Endothelial cell of umbilical vein (primary cell): Measurements from ENCODE around the gene SLC2A1. TPM values are rescaled to one million over a fixed set of nuclear protein-coding genes. Genes with fewer than 3 reads are reported as not detected.

Experiments used
- BruUV-seq: library from RNA; stranded (reverse); fragments of 400-500 nt; replicated peaks from 2 replicates; lab custom pipeline; 2021; lab: Mats Ljungman, UMichigan
- CTCF ChIA-PET: fragments of 300-600, 350-600 bp; sonication (Branson Sonifier 250); formaldehyde crosslinking; loops from one replicate; lab custom pipeline; 2021; ENCODE audit warnings: antibody characterized with exemption, inconsistent platforms; lab: Charles Lee
- POLR2A ChIA-PET: fragments of 300-600, 350-600 bp; sonication (Branson Sonifier 250); formaldehyde crosslinking; loops from one replicate; lab custom pipeline; 2021; ENCODE audit warnings: antibody characterized with exemption, inconsistent platforms; lab: Charles Lee
- DNase-seq: peaks from one replicate; pipeline ENCODE4 v3.0.0-alpha.2; 2011; ENCODE audit warnings: low read depth, low spot score
- FAIRE-seq: peaks from 2 replicates; lab custom pipeline; 2011; peaks lifted over from hg19 to GRCh38; lab: Jason Lieb, UNC
- H2AFZ ChIP-seq: 2 replicates; pipeline ENCODE4 v1.6.0; 2012; ENCODE audit warnings: low read depth, low read length, control low read depth, inconsistent platforms
- H3K27ac ChIP-seq: 2 replicates; pipeline ENCODE4 v1.5.1; 2011; ENCODE audit warnings: low read depth, mild to moderate bottlenecking, control low read depth, low read length, moderate library complexity; ENCODE audit not compliant: insufficient read depth
- H3K27me3 ChIP-seq, 2 experiments: 2 replicates each; pipeline versions ENCODE4 v1.6.0 to v1.6.1; 2011; ENCODE audit warnings: low read length in 2 of 2, mixed read lengths in 1 of 2; ENCODE audit not compliant: control insufficient read depth in 2 of 2, insufficient read depth in 2 of 2
- H3K36me3 ChIP-seq, 2 experiments: 2 replicates in 1 of 2; 3 replicates in 1 of 2; pipeline ENCODE4 v1.5.1; 2011; ENCODE audit warnings: low read length in 2 of 2, mild to moderate bottlenecking in 1 of 2, moderate library complexity in 1 of 2; ENCODE audit not compliant: control insufficient read depth in 2 of 2, insufficient read depth in 2 of 2; ENCODE audit errors: extremely low read depth in 1 of 2
- H3K4me1 ChIP-seq: 3 replicates; pipeline ENCODE4 v1.5.1; 2011; ENCODE audit warnings: mild to moderate bottlenecking, low read length; ENCODE audit not compliant: control insufficient read depth, insufficient read depth; ENCODE audit errors: extremely low read depth
- H3K4me2 ChIP-seq: 2 replicates; pipeline ENCODE4 v1.6.1; 2011; ENCODE audit warnings: low read length, control low read depth, mixed read lengths; ENCODE audit not compliant: insufficient read depth
- H3K4me3 ChIP-seq, 3 experiments: fragments of 200-600 bp in 1 of 3; sonication (generic), shearing (Covaris generic) in 1 of 3; replicated peaks in 1 of 3; 2 replicates each; pipeline ENCODE4 v1.5.1; 2011 to 2016; ENCODE audit warnings: control low read depth in 3 of 3, low read length in 3 of 3, mild to moderate bottlenecking in 2 of 3, inconsistent platforms in 1 of 3, low read depth in 1 of 3, moderate library complexity in 1 of 3; ENCODE audit not compliant: insufficient read depth in 1 of 3
- H3K79me2 ChIP-seq: 2 replicates; pipeline ENCODE4 v1.6.0; 2012; ENCODE audit warnings: low read length, inconsistent platforms; ENCODE audit not compliant: control insufficient read depth, insufficient read depth
- H3K9ac ChIP-seq: replicated peaks from 2 replicates; pipeline ENCODE3; 2011; ENCODE audit warnings: low read length, control low read depth; ENCODE audit not compliant: insufficient read depth; ENCODE audit errors: extremely low read depth
- H3K9me1 ChIP-seq: replicated peaks from 3 replicates; pipeline ENCODE4 v1.6.0; 2011; ENCODE audit warnings: mild to moderate bottlenecking, low read length; ENCODE audit not compliant: control insufficient read depth, insufficient read depth; ENCODE audit errors: extremely low read depth
- H3K9me3 ChIP-seq: replicated peaks from 2 replicates; pipeline ENCODE4 v1.5.1; 2012; ENCODE audit warnings: low read length, inconsistent platforms; ENCODE audit not compliant: control insufficient read depth, insufficient read depth
- H4K20me1 ChIP-seq: replicated peaks from 2 replicates; pipeline ENCODE3; 2011; ENCODE audit warnings: mild to moderate bottlenecking, low read length; ENCODE audit not compliant: control insufficient read depth, insufficient read depth; ENCODE audit errors: extremely low read depth
- EZH2 ChIP-seq: IDR thresholded peaks from 2 replicates; pipeline ENCODE4 v1.6.1; 2012; ENCODE audit warnings: borderline replicate concordance, low read depth, mild to moderate bottlenecking, moderate library complexity, low read length, inconsistent platforms; ENCODE audit not compliant: severe bottlenecking
- FOS ChIP-seq: IDR thresholded peaks from 2 replicates; pipeline ENCODE4 v1.6.1; 2011; ENCODE audit warnings: mild to moderate bottlenecking, low read length, moderate library complexity, borderline replicate concordance; ENCODE audit not compliant: insufficient read depth
- GATA2 ChIP-seq: IDR thresholded peaks from 2 replicates; pipeline ENCODE4 v1.7.0; 2011; ENCODE audit warnings: low read depth, mild to moderate bottlenecking, moderate library complexity, mixed read lengths, low read length; ENCODE audit not compliant: insufficient read length, insufficient read depth
- JUN ChIP-seq: IDR thresholded peaks from 2 replicates; pipeline ENCODE4 v1.6.1; 2011; ENCODE audit warnings: borderline replicate concordance, low read depth; ENCODE audit not compliant: insufficient read length, insufficient read depth
- MAX ChIP-seq: IDR thresholded peaks from 2 replicates; pipeline ENCODE4 v1.6.1; 2011; ENCODE audit not compliant: insufficient read depth, insufficient read length
- MYC ChIP-seq: IDR thresholded peaks from one replicate; pipeline ENCODE4 v1.6.1; 2011; ENCODE audit warnings: mild to moderate bottlenecking, low read depth, low read length
- POLR2A ChIP-seq: IDR thresholded peaks from 2 replicates; pipeline ENCODE4 v1.6.1; 2012; ENCODE audit warnings: low read depth, mild to moderate bottlenecking, control low read depth, low read length
- POLR2AphosphoS5 ChIP-seq: IDR thresholded peaks from 2 replicates; pipeline ENCODE4 v1.6.1; 2012; ENCODE audit warnings: low read depth, mild to moderate bottlenecking, control low read depth, low read length, moderate library complexity; ENCODE audit not compliant: insufficient read depth
- dilution Hi-C: fragments of 300-500 bp; cut with MboI; formaldehyde crosslinking; loops from one replicate; pipeline ENCODE4 v1.15.0; 2019; ENCODE audit warnings: low sequenced_read_pairs; ENCODE audit not compliant: extremely low pct_ligation_motif_present
- intact Hi-C: fragments of 100-400 bp; cut with micrococcal nuclease; formaldehyde crosslinking; loops from one replicate; pipeline ENCODE4 v1.10.0; 2022
- polyA plus RNA-seq, 4 experiments: library from polyadenylated mRNA; depleted of rRNA in 3 of 4; stranded (reverse) in 3 of 4; unstranded in 1 of 4; fragments of >200 nt; gene quantifications; 2 replicates each; pipeline versions ENCODE4 v1.2.1 to v1.2.3, GENCODE V29; 2011 to 2012; ENCODE audit warnings: missing spikeins in 1 of 4
- total RNA-seq: library from RNA; stranded (reverse); gene quantifications from 2 replicates; pipeline ENCODE4 v1.2.3, GENCODE V29; 2021
- TF ChIP-seq, protein P1 (sequence below), 2 donors: IDR thresholded peaks; 1 replicate in 1 of 2; 2 replicates in 1 of 2; pipeline ENCODE4 v1.5.1; 2011; ENCODE audit warnings: low read length in 2 of 2, mild to moderate bottlenecking in 2 of 2, moderate library complexity in 2 of 2, control low read depth in 1 of 2, inconsistent platforms in 1 of 2, low read depth in 1 of 2; ENCODE audit not compliant: insufficient read depth in 1 of 2; ENCODE audit errors: extremely low read depth in 1 of 2

The SLC2A1 gene
- total and polyA plus RNA-seq, 2 donors (not counting 3 experiments of a cell fraction or from before 2014, with no cell fraction given) = 42.2 to 46.5 TPM

GRCh38 chr1:43002116-43002515 lies 43.4 kb upstream of the SLC2A1 start:
- Histone ChIP-seq H3K4me2 (no peak overlapping the region), H3K4me3 (no peak overlapping the region), H3K4me1 (no peaks in the 10 kb centered on the region), H3K27ac (no peak overlapping the region), H3K9me1 (no peaks in the 10 kb centered on the region), H3K79me2 (no peaks in the 10 kb centered on the region), H3K36me3 (no peaks in the 10 kb centered on the region), H2AFZ (no peak overlapping the region), H4K20me1 (no peaks in the 10 kb centered on the region), H3K9ac (no peak overlapping the region), H3K27me3 (peaks cover 5 to 6% of the 10 kb centered on the region in 2 experiments), H3K9me3 (no peaks in the 10 kb centered on the region)
- intact Hi-C loops = no loop called here
- DNase-seq (no peak), FAIRE-seq (no peak)
- CTCF ChIA-PET = interaction anchor here (1.1 kb wide), 1 partner anchor 79 kb away, joined by 3 read pairs; no protein-coding TSS in a partner anchor
- POLR2A ChIA-PET = no interaction called here
- dilution Hi-C loops = no loop called here
- TF ChIP-seq GATA2 (no peak), FOS (no peak), EZH2 (no peak), POLR2A (no peak), POLR2AphosphoS5 (no peak), JUN (no peak), MYC (no peak), MAX (no peak)
- TF ChIP-seq, protein P1, sequence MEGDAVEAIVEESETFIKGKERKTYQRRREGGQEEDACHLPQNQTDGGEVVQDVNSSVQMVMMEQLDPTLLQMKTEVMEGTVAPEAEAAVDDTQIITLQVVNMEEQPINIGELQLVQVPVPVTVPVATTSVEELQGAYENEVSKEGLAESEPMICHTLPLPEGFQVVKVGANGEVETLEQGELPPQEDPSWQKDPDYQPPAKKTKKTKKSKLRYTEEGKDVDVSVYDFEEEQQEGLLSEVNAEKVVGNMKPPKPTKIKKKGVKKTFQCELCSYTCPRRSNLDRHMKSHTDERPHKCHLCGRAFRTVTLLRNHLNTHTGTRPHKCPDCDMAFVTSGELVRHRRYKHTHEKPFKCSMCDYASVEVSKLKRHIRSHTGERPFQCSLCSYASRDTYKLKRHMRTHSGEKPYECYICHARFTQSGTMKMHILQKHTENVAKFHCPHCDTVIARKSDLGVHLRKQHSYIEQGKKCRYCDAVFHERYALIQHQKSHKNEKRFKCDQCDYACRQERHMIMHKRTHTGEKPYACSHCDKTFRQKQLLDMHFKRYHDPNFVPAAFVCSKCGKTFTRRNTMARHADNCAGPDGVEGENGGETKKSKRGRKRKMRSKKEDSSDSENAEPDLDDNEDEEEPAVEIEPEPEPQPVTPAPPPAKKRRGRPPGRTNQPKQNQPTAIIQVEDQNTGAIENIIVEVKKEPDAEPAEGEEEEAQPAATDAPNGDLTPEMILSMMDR (IDR thresholded peaks at IDR 0.05; ENCODE audit: extremely low read depth in 1 of 2, insufficient read depth in 1 of 2, low read depth in 1 of 2, low read length in 2 of 2) = no peak
- BruUV-seq = no TSS peak
